HG03432 (cell line): ENCODE results near the gene PEX7.
"Not testable (repeated sequence)": the region's sequence is repeated elsewhere in the genome, so short reads cannot be mapped to it uniquely, and the experiment has no call there.

Source experiments
- ATAC-seq: cut with Tn5 transposase; IDR thresholded peaks from one replicate; pipeline ENCODE4 v1.9.1; 2021; ENCODE audit warnings: mild to moderate bottlenecking, moderate library complexity; ENCODE audit not compliant: unreplicated experiment

Gene PEX7, protein sequence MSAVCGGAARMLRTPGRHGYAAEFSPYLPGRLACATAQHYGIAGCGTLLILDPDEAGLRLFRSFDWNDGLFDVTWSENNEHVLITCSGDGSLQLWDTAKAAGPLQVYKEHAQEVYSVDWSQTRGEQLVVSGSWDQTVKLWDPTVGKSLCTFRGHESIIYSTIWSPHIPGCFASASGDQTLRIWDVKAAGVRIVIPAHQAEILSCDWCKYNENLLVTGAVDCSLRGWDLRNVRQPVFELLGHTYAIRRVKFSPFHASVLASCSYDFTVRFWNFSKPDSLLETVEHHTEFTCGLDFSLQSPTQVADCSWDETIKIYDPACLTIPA

DNA sequence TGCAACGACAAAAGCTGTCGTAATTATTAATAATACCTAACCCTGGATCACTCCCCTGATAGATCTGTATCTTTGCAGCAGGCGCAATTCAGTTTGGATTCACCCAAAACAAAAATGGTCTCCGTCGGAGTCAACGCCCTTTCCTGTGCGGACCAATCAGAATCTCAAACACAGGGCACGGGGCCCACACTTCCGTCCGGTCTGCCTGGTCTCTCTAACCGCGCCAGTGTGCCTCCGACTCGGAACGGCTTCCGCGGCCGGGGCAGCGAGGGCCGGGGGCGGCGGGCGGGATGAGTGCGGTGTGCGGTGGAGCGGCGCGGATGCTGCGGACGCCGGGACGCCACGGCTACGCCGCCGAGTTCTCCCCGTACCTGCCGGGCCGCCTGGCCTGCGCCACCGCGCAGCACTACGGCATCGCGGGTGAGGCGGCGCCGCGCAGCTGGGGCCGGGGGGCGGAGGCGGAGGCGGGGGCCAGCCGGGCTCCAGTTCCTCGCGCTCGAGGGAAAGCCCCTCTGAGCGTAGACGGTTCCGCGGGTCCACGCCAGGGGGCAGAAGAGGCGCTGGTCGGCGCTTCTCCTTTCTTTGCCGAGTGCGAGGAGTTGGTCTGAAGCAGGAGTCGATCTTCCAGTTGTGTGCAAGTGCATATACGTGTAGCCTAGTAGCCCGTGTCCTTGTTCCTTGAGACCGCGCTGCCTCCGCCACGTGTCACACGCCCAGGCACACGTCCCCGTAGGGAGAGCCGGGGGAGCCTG lies at the start of gene PEX7:
Gene PEX7 (plus strand): TSS at position 217 of the 752 bp plus-strand sequence. CDS start 74 bp downstream, at position 291.
- peak; percentile 96 for ATAC-seq

DNA sequence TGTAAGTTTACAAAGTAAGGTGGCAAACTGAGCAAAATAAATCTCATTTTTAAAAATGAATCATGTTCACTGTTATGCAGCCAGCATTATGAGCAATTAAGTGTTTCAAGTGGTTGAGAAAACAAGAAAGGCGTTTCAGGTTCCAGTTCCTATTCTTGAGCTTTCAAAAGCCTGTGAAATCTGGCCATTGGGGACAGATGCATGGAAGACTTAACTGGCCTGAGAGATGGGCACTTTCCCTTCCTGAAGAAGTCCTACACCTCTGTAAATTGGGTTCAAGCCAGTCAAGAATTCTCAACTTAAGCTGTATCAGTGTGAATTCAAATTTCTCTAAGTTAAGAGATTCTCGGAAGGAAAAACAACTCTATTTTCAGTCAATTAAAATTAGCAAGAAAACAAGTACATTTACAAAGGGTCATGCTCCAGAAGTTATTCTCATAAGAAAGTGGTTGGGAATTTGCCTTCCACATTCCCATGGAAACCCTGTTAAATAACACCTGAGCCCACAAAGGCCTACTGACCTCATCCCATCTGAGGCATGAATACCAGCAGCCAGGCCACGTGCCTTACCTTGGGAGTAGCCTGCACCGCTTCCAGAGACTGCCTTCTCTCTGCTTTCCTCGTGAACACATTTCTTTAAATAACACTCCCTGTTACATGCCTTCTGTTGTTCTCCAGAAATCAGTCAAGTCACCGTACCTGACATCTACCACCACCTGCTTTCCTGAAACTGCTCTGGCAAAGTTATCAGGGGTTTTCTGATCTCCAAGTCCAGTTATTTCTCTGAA lies 49.5 kb upstream of the PEX7 start:
- peak; percentile 72 for ATAC-seq

DNA sequence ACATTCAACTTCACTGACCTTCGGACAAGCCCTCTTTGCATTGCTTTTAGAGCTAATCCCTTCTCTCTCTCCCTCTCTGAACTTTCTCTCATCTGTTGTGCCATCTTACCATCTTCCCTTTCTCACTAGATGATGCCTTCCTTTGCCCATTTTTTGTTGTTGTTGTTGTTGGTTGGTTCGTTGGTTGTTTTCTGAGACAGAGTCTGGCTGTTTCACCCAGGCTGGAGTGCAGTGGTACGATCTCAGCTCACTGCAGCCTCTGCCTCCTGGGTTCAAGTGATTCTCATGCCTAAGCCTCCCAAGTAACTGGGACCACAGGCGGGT lies 49.0 kb upstream of the PEX7 start:
- ATAC-seq, result no peak

DNA sequence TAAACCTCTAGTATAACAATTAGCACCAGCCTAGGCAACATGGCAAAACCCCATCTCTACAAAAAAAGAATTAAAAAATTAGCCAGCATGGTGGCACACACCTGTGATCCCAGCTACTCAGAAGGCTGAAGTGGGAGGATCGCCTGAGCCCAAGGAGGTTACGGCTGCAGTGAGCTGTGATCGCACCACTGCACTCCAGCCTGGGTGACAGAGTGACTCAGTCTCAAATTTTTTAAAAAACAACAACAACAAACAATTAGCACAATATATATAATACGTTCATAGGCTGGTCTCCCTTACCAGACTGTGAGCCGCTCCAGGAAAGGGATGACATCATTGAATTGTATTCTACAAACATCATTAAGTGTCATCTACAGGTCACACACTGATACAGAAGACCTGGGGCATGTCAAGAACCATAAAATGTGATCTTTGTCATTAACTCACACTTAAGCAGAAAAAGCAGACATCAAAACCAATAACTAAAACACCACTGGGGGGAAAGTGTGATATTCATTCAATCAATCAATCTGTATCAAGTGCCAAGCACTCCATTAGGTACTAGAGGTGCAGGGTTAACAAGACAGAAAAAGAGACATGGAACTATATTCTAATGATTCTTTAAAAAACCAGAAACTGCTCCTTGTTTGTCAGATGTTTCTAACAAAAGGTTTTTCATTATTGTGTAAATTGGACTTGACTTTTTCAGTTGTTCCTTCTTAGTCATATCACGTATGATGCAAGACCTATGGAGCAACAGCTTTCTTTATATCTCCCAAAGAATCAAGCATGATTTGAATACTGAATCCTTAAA lies 48.0 kb upstream of the PEX7 start:
- no peak for ATAC-seq

DNA sequence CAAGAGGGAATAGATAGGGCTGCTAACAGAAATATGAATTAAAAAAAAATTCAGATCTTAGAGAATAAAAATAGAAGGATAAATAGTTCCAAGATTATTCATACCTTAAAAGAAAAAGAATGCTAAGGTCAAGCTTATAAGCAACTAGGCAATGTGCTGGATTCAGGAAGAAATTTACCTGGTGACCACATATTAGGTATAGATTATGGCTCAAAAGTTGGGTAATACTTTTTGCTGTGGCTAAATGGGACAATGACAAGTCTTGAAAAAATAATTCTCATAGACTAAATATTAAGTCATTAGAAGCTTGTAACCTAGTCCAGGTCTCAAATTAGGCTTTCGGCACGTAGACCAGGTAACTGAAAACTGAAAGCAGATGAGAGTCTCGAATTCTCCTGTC lies 47.3 kb upstream of the PEX7 start:
- ATAC-seq, result no peak

DNA sequence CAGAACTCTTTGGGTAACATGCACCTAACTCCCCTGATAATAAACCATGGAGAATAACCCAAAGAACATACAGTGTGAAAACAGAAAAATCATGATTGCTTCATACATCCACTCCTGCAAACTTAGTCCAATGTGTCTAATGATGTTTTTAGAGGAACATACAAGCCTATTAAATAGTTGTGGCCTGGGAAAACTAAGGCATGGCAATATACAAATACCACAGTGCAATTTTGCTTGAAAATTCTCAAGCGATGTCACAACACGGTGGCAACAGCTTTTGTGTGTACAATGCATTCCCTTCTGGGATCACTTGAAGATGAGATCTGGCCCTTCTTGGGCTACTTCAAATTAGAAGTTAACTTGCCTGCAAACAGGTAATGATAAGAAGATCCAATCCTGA lies 46.8 kb upstream of the PEX7 start:
- no peak for ATAC-seq

DNA sequence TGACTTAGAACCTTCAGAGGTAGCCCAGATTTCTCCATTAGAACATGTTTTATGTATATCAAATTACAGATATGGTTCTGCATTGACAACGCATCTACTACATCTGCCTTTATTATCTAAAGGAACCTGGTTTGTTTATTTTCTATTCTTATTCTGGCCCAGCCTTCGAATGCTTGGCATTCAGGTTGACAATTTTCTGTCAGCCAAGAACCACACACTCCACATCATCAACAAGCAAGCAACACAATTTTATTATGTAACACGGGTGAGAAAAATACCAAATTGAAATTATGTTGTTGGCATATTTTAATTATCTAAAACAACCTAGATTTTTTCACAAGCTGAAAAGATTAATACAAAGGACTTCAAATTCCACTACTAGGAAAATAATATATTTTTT lies 44.7 kb upstream of the PEX7 start:
- no peak for ATAC-seq

DNA sequence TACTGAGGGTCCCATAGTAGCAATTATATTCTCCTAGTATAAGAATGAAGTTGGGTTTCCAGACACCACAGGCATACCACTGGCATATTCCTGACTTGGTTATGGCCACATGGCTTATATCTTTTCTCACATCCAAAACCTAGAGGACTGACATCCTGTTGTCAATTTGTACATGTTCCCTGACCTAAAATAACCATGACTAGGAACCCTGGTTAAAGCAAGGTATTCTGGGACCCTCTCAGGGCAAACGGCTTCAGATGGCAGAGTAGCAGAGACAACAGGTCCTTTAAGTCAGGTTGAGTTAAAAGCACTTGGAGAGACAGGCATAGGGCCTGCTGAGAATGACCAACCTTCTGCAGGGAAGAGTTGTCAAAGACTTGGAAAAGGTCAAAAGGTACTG lies 42.7 kb upstream of the PEX7 start:
- ATAC-seq, result no peak

DNA sequence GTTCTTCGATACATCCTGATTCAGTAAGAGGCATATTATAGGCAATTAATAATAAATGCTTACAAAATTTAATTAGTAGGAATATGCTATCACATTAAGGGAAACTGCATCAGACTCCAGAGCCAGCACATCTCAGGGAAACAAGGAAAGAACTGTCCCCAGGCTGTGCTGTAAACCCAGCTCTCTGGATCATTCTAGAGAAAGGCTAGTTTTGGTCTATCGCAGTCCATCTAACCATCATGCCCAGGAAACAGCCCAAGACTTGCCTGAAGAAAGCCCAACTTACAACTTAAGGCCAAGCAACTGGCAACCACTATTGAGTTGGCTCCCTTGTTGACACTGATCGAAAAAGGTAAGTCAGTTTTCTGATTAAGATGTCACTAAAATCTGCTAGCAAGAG lies 41.4 kb upstream of the PEX7 start:
- no peak for ATAC-seq

DNA sequence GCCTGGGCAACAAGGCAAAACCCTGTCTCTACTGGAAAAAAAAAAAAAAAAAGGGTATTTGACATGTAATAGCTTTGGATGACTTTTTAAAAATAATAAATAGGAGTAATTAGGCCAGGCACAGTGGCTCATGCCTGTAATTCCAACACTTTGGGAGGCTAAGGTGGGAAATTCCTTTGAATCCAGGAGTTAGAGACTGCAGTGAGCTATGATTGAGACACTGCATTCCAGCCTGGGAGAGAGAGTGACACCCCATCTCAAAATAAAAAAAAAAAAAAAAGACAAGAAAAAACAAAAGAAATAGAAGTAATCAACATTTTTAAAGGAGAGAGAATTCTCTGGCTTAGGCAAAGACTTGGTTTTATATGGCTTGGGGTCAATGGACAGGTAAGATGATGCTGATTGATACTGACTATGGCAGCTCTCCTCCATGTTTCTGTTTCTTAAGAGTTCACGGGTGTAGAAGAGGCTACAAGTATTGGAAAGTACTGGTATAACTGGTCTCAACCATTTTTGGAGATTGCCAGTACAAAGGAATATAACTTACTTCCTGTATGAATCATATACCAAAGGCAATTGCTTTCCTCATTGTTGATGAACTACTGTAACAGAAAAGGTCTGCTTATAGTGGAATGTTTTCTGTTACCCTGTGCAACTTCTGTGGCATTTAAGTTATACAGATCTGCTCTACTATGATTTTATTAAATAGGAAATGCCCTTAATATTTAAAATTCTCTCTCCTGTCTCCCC lies 40.2 kb upstream of the PEX7 start:
- ATAC-seq, result no peak

DNA sequence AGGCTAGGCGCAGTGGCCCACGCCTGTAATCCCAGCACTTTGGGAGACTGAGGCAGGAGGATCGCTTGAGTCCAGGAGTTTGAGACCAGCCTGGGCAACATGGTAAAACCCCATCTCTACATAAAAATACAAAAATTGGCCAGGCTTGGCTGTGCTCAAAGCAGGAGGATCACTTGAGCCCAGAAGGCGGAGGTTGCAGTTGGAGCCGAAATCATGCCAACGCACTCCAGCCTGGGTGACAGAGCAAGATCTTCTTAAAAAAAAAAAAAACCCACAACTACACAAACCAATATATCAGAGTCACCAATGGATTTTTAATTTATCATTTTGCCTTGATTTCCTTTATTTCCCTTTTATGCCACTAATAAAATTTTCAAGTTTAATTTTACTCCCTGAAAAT lies 39.4 kb upstream of the PEX7 start:
- no peak for ATAC-seq

DNA sequence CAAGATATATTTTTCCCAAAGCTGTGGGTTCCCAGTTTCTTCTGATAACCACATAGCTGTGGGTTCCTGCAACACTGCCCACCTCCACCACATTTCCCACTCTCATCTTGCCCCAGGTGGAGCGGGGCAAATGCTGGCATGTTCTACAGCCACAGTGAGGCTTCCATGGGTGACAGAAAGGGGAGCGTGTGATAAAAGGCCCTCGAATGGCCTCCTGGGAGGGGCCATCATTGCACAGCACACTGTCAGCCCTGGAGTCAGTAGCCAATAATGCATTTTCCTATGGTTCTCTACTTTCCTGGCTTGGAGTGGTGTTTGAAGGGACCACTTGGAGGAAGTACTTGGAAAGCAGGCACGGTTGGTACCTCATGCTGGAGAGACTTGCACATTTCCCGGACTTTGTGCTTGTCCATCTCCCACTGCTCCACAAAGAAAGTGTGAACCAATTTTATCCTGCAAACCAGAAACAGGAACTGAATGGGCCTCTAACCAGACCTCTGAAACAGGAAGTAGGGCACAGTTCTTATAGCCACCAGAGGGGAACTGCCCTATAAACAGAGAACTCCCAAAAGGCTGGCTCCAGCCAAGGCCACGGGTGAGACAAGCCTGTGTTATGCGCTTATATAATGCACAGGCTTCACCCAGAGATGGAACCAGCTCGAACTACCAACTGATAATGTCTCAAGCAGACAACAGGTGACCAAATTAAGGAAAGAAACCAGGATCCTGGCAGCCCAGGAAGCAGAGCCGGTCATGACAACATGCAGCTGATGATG lies 38.7 kb upstream of the PEX7 start:
- ATAC-seq, result peak; percentile 72

DNA sequence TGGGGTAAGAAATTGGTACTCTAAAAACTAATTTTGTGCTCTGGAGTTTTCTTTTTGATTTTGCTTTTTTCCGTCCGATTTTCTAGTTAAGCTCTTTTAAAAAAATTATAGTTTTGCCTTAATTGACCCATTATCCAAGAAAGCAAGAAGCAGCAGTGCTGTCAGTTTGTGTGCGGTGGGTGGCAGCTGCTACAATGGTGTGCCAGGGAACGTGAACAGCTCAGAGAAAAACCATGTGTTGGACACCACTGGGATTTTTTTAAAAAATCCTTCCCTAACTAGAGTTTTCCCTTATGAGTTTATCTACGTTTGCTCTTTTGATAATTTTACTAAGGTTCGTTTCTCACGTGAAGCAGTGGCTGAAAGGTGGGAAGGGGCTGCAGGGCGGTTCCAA lies 38.1 kb upstream of the PEX7 start:
- ATAC-seq, result no peak

DNA sequence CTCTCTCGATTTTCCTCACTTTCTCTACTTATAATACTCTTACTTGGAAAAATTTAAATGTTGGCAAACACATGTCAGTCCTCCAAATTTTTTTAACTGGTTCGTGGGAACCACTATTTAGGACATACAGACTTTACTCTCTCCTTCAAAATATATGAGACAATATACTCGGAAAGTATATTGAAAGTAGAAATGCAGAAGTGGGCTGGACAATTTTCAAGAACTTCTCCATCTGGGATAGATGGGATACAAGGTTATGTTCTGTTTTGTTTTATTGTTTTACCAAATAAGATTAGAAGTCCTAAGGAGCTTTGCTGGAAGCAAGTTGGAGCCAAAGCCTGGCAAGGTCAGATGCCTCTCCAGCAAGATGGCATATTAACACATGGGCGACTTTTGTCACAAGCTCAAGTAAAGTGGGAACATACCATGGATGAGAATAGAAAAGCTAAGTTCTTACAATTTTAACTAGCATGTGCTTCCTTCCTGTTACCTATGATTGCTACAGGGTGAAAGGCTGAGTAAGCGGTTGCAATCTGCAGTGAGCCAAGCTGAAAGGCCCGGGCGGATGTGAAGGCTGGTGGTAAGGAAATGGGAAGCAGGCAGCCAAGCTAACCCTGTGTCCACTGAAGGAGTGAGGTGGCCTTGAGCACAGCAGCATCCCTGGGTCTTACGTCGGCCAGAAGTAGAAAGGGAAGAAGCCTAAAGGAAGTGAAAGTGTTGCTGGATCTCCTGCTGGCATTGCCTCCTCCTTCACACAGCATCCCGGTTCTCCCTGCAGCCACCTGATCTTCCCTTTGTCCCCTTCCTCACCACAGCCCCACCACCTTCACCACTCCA lies 37.3 kb upstream of the PEX7 start:
- peak; percentile 52 for ATAC-seq

DNA sequence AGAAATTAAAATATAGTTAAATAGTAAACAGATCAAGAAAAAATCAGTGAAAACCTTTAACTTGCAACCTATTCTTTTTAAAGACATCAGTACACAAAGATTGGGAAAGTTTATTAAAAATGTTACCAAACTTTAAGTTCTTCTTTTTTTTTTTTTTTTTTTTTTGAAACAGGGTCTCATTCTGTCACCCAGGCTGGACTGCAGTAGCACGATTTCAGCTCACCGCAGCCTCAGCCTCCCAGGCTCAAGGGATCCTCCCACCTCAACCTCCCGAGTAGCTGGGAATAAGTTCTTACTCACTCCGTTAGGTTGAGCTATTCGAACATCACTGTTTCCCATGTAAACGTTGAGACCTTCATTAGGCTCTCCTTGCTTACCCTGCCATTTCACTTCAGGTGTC lies 35.7 kb upstream of the PEX7 start:
- ATAC-seq, result no peak

DNA sequence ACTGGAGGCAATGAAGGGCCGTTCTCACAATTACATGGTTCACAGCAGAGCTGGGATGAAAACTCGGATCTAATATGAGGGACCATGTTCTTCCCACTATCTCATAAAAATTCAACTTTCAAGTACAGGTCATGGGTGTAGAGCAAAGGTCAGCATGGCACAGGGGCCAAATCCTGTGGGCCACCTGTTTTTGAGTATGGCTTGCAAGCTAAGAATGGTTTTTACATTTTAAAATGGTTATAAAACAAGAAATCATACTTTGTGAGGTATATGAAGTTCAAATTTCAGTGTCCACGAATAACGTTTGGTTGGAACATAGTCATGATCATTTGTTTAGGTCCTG lies 34.7 kb upstream of the PEX7 start:
- no peak for ATAC-seq

DNA sequence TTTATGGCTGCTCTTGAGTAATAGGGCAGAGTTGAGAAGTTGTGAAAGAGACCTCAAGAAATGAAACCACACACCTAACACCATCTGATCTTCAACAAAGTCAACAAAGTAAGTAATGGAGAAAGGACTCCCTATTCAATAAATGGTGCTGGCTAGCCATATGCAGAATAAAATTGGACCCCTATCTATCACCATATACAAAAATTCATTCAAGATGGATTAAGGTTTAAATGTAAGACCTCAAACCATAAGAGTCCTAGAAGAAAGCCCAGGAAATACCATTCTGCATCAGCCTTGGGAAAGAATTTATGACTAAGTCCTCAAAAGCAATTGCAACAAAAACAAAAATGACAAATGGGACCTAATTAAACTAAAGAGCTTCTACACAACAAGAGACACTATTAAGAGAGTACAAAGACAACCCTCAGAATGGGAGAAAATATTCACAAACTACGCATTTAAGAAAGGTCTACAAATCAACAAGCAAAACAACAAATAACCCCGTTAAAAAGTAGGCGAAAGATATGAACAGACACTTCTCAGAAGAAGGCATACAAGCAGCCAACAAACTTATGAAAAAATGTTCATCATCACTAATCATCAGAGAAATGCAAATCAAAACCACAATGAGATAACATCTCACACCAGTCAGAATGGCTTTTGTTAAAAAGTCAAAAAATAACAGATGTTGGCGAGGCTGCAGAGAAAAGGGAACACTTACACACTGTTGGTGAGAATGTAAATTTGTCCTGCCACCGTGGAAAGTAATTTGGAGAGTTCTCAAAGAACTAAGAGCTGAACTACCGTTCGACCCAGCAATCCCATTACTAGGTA lies 34.1 kb upstream of the PEX7 start:
- ATAC-seq, result no peak

DNA sequence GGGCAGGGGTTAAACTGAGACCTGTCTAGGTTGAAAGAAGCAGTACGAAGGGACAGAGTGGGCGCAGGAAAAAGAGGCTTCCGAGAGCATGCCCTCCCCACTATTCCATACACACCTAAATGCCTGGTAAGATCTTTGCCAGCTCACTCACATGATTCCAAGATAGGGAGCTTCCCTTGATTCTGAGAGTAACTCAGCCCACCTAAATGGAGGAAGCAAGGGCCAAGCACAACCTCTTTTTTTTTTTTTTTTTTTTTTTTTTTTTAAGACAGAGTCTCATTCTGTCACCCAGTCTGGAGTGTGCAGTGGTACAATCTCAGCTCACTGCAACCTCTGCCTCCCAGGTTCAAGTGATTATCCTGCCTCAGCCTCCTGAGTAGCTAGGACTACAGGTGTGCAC lies 33.0 kb upstream of the PEX7 start:
- not testable (repeated sequence) for ATAC-seq
